ENCODE data around the gene LMO2.

DNA sequence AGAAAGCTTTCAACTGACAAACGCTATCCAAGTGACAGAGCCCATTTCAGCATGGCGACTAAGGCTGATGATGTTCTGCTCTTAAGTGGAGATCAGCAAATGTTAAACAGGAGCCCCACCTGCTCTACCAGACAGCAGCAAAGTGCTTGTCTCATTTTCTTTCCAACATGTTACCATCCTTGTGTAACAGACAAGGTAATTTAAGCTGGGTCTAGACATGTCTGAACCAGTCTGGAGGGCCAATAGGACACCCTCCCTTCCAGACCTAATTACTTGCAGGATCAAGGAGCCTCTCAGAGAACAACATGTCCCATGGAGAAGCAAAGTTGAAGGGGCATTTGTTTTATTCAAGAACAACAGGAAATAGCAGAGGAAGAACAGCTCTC is 3.9 kb upstream of the LMO2 start:
- TF ChIP-seq, protein P1, sequence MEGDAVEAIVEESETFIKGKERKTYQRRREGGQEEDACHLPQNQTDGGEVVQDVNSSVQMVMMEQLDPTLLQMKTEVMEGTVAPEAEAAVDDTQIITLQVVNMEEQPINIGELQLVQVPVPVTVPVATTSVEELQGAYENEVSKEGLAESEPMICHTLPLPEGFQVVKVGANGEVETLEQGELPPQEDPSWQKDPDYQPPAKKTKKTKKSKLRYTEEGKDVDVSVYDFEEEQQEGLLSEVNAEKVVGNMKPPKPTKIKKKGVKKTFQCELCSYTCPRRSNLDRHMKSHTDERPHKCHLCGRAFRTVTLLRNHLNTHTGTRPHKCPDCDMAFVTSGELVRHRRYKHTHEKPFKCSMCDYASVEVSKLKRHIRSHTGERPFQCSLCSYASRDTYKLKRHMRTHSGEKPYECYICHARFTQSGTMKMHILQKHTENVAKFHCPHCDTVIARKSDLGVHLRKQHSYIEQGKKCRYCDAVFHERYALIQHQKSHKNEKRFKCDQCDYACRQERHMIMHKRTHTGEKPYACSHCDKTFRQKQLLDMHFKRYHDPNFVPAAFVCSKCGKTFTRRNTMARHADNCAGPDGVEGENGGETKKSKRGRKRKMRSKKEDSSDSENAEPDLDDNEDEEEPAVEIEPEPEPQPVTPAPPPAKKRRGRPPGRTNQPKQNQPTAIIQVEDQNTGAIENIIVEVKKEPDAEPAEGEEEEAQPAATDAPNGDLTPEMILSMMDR (IDR thresholded peaks at IDR 0.05; ENCODE audit: low read depth, low read length, missing input control), result no peak
- no peak for TF ChIP-seq EGR1 (IDR thresholded peaks at IDR 0.05; ENCODE audit: low read depth in 2 of 2)

All from liver (tissue), 3 donors.